ENCODE results near the gene SORCS2. TPM values are rescaled to one million over a fixed set of nuclear protein-coding genes. Genes with fewer than 3 reads are reported as not detected.

The SORCS2 gene
- total RNA-seq, 2 experiments from 2014 or later, result not detected

GRCh38 chr4:7753271-7753670, 560.9 kb downstream of the SORCS2 start:
- DNase-seq, result no peak
- Mint-ChIP-seq H3K4me1 (peaks cover 15% of the 10 kb centered on the region), H3K27ac (no peak overlapping the region), H3K36me3 (no peaks in the 10 kb centered on the region), H3K27me3 (no peaks in the 10 kb centered on the region), H3K9me3 (no peaks in the 10 kb centered on the region), H3K4me3 (no peak overlapping the region)

GRCh38 chr4:7753931-7754465, 561.7 kb downstream of the SORCS2 start:
- H3K4me1 Mint-ChIP-seq, result peaks cover 18% of the 10 kb centered on the region
- no peak for DNase-seq
- no peaks in the 10 kb centered on the region for H3K27me3 Mint-ChIP-seq
- H3K4me3 Mint-ChIP-seq, result no peak overlapping the region
- H3K9me3 Mint-ChIP-seq, result no peaks in the 10 kb centered on the region
- H3K27ac Mint-ChIP-seq, result no peak overlapping the region
- no peaks in the 10 kb centered on the region for H3K36me3 Mint-ChIP-seq

- Mint-ChIP-seq H3K36me3 (no peaks in the 10 kb centered on the region), H3K4me1 (peaks cover 22% of the 10 kb centered on the region), H3K27ac (no peak overlapping the region), H3K4me3 (no peak overlapping the region), H3K27me3 (no peaks in the 10 kb centered on the region), H3K9me3 (no peaks in the 10 kb centered on the region)
- DNase-seq, result no peak
Observed at GRCh38 chr4:7754565-7755262, 562.4 kb downstream of the SORCS2 start.

- H3K27ac Mint-ChIP-seq, result no peak overlapping the region
- H3K27me3 Mint-ChIP-seq, result no peaks in the 10 kb centered on the region
- no peak for DNase-seq
- peaks cover 24% of the 10 kb centered on the region for H3K4me1 Mint-ChIP-seq
- H3K4me3 Mint-ChIP-seq, result no peak overlapping the region
- H3K9me3 Mint-ChIP-seq, result no peaks in the 10 kb centered on the region
- H3K36me3 Mint-ChIP-seq, result no peaks in the 10 kb centered on the region
Observed at GRCh38 chr4:7755561-7755960, 563.2 kb downstream of the SORCS2 start.

- no peak overlapping the region for H3K27ac Mint-ChIP-seq
- no peak for DNase-seq
- H3K4me1 Mint-ChIP-seq, result peaks cover 24% of the 10 kb centered on the region
- H3K27me3 Mint-ChIP-seq, result no peaks in the 10 kb centered on the region
- H3K4me3 Mint-ChIP-seq, result no peak overlapping the region
- H3K36me3 Mint-ChIP-seq, result no peaks in the 10 kb centered on the region
- H3K9me3 Mint-ChIP-seq, result no peaks in the 10 kb centered on the region
Observed at GRCh38 chr4:7756071-7756470, 563.7 kb downstream of the SORCS2 start.

- H3K4me3 Mint-ChIP-seq, result no peak overlapping the region
- H3K9me3 Mint-ChIP-seq, result no peaks in the 10 kb centered on the region
- peaks cover 24% of the 10 kb centered on the region for H3K4me1 Mint-ChIP-seq
- H3K36me3 Mint-ChIP-seq, result no peaks in the 10 kb centered on the region
- H3K27ac Mint-ChIP-seq, result no peak overlapping the region
- DNase-seq, result no peak
- H3K27me3 Mint-ChIP-seq, result peaks cover 2% of the 10 kb centered on the region
Observed at GRCh38 chr4:7756561-7757355, 564.4 kb downstream of the SORCS2 start.

- no peak overlapping the region for H3K27ac Mint-ChIP-seq
- peaks cover 24% of the 10 kb centered on the region for H3K4me1 Mint-ChIP-seq
- no peak overlapping the region for H3K4me3 Mint-ChIP-seq
- no peaks in the 10 kb centered on the region for H3K9me3 Mint-ChIP-seq
- peaks cover 3% of the 10 kb centered on the region for H3K27me3 Mint-ChIP-seq
- H3K36me3 Mint-ChIP-seq, result no peaks in the 10 kb centered on the region
- no peak for DNase-seq
Observed at GRCh38 chr4:7757501-7758471, 565.4 kb downstream of the SORCS2 start.

GRCh38 chr4:7758476-7758875, 566.1 kb downstream of the SORCS2 start:
- no peak for DNase-seq
- H3K27ac Mint-ChIP-seq, result peak overlapping the region; percentile 32
- peaks cover 3% of the 10 kb centered on the region for H3K27me3 Mint-ChIP-seq
- H3K9me3 Mint-ChIP-seq, result no peaks in the 10 kb centered on the region
- H3K4me1 Mint-ChIP-seq, result peaks cover 24% of the 10 kb centered on the region
- no peaks in the 10 kb centered on the region for H3K36me3 Mint-ChIP-seq
- H3K4me3 Mint-ChIP-seq, result no peak overlapping the region

- DNase-seq, result peak; percentile 55
- Mint-ChIP-seq H3K27me3 (peaks cover 3% of the 10 kb centered on the region), H3K4me1 (peaks cover 24% of the 10 kb centered on the region), H3K9me3 (no peaks in the 10 kb centered on the region), H3K36me3 (no peaks in the 10 kb centered on the region), H3K4me3 (peak overlapping the region; percentile 66), H3K27ac (peak overlapping the region; percentile 87)
Observed at GRCh38 chr4:7759216-7759615, 566.9 kb downstream of the SORCS2 start.

GRCh38 chr4:7759635-7760034, 567.3 kb downstream of the SORCS2 start:
- Mint-ChIP-seq H3K36me3 (no peaks in the 10 kb centered on the region), H3K27me3 (peaks cover 3% of the 10 kb centered on the region), H3K9me3 (no peaks in the 10 kb centered on the region), H3K27ac (peak overlapping the region; percentile 87), H3K4me1 (peaks cover 24% of the 10 kb centered on the region), H3K4me3 (peak overlapping the region; percentile 66)
- no peak for DNase-seq

- no peak for DNase-seq
- peak overlapping the region; percentile 66 for H3K4me3 Mint-ChIP-seq
- peak overlapping the region; percentile 87 for H3K27ac Mint-ChIP-seq
- H3K36me3 Mint-ChIP-seq, result no peaks in the 10 kb centered on the region
- no peaks in the 10 kb centered on the region for H3K9me3 Mint-ChIP-seq
- peaks cover 3% of the 10 kb centered on the region for H3K27me3 Mint-ChIP-seq
- peaks cover 24% of the 10 kb centered on the region for H3K4me1 Mint-ChIP-seq
Observed at GRCh38 chr4:7760228-7760627, 567.9 kb downstream of the SORCS2 start.

GRCh38 chr4:7760706-7761105, 568.4 kb downstream of the SORCS2 start:
- peaks cover 3% of the 10 kb centered on the region for H3K27me3 Mint-ChIP-seq
- no peak overlapping the region for H3K4me3 Mint-ChIP-seq
- no peak for DNase-seq
- H3K4me1 Mint-ChIP-seq, result peaks cover 24% of the 10 kb centered on the region
- H3K27ac Mint-ChIP-seq, result peak overlapping the region; percentile 87
- no peaks in the 10 kb centered on the region for H3K36me3 Mint-ChIP-seq
- H3K9me3 Mint-ChIP-seq, result no peaks in the 10 kb centered on the region

GRCh38 chr4:7761312-7761711, 569.0 kb downstream of the SORCS2 start:
- no peaks in the 10 kb centered on the region for H3K9me3 Mint-ChIP-seq
- no peaks in the 10 kb centered on the region for H3K36me3 Mint-ChIP-seq
- no peak overlapping the region for H3K4me3 Mint-ChIP-seq
- H3K4me1 Mint-ChIP-seq, result peaks cover 24% of the 10 kb centered on the region
- DNase-seq, result no peak
- peaks cover 3% of the 10 kb centered on the region for H3K27me3 Mint-ChIP-seq
- no peak overlapping the region for H3K27ac Mint-ChIP-seq

- H3K27me3 Mint-ChIP-seq, result peaks cover 3% of the 10 kb centered on the region
- peak; percentile 52 for DNase-seq
- H3K27ac Mint-ChIP-seq, result no peak overlapping the region
- H3K4me1 Mint-ChIP-seq, result peaks cover 24% of the 10 kb centered on the region
- H3K36me3 Mint-ChIP-seq, result no peaks in the 10 kb centered on the region
- H3K4me3 Mint-ChIP-seq, result no peak overlapping the region
- no peaks in the 10 kb centered on the region for H3K9me3 Mint-ChIP-seq
Observed at GRCh38 chr4:7761720-7762119, 569.4 kb downstream of the SORCS2 start.

Data from activated naive CD8-positive, alpha-beta T cell treated with anti-CD3 and anti-CD28 coated beads for 36 hours (primary cell).